SK-N-SH (cell line): ENCODE results near the gene TNK2.
A peak's percentile ranks its signal among the peaks of the same experiment; 100 is the strongest.

Experiments used
- CTCF ChIP-seq: fragments of 200-600 bp; sonication (generic); IDR thresholded peaks from 2 replicates; pipeline ENCODE4 v1.6.1; 2017; ENCODE audit warnings: antibody characterized with exemption, mild to moderate bottlenecking, moderate library complexity
- ELF1 ChIP-seq: IDR thresholded peaks from 2 replicates; pipeline ENCODE4 v1.4.0; 2012
- FOXJ3 ChIP-seq: sonication (generic); formaldehyde crosslinking; IDR thresholded peaks from 2 replicates; pipeline ENCODE4 v1.5.1; 2020; ENCODE audit warnings: mild to moderate bottlenecking, missing genetic modification reagents
- FOXM1 ChIP-seq: IDR thresholded peaks from 2 replicates; pipeline ENCODE4 v1.4.0; 2012; ENCODE audit warnings: low read depth, mild to moderate bottlenecking
- NFIC ChIP-seq: IDR thresholded peaks from 2 replicates; pipeline ENCODE4 v1.4.0; 2012; ENCODE audit warnings: borderline replicate concordance
- POLR2AphosphoS5 ChIP-seq: IDR thresholded peaks from 2 replicates; pipeline ENCODE4 v1.6.1; 2012; ENCODE audit warnings: low read depth, low read length
- TAF1 ChIP-seq: IDR thresholded peaks from 2 replicates; pipeline ENCODE4 v1.6.1; 2012; ENCODE audit warnings: low read depth, mild to moderate bottlenecking, low read length, moderate library complexity, borderline replicate concordance
- YY1 ChIP-seq: IDR thresholded peaks from 2 replicates; pipeline ENCODE4 v1.4.0; 2012; ENCODE audit warnings: low read depth, mild to moderate bottlenecking

DNA sequence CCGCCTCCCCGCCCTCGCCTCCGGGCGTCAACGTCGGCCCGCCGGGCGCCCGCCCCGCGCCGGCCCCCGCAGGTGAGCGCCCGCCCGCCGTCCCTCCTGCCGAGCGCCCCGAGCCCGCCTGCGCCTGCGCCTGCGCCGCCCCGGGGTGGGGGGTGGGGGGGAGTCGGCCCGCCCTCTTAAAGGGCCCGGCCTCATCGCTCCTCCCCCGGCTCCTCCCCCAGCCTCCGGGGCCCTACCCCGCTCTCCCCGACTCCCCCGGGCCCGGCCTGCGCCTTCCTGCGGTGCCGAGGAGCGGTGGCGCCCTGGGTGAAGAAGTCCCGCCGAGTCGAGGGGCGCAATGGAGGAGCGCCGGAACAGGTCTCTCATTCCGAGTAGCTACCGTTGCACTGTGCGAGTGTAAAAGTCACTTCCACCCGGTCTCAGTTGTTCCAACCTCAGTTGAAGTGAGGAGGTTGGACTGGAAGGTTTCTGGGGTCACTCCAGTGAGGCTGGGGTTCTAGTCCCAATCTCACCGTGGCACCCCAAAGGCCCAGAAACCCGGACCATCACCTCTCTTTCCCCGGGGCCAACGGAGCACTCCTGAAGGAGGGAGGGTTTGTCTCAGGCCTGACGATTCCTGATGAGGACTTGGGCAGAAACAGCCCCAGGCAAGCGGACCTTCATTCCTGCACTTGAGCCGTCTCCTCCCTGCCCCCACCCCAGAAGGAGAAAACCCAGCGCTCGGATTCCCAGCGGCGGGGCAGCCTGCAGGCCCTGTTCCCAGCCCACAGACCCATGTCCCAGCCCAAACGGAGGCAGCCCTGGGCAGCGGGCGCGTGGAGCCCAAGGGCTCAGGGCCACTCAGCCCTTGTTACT is 1.5 kb upstream of the TNK2 start:
- TF ChIP-seq CTCF (no peak), ELF1 (no peak), NFIC (no peak), YY1 (no peak), FOXJ3 (no peak), FOXM1 (no peak), POLR2AphosphoS5 (peak; percentile 50; the same call in 1 of the 2 replicates), TAF1 (no peak)
